GM12891 (cell line): Measurements from ENCODE around the gene MDN1.

Experiments used
- DNase-seq: peaks from one replicate; pipeline ENCODE4 v3.0.0; 2011; ENCODE audit warnings: low spot score; ENCODE audit not compliant: insufficient read length
- FAIRE-seq: peaks from 2 replicates; lab custom pipeline; 2011; peaks lifted over from hg19 to GRCh38; lab: Jason Lieb, UNC
- PAX5 ChIP-seq: IDR thresholded peaks from 2 replicates; pipeline ENCODE4 v1.6.1; 2011; ENCODE audit warnings: low read length, moderate library complexity, mild to moderate bottlenecking; ENCODE audit not compliant: insufficient read depth, severe bottlenecking
- POLR2A ChIP-seq: IDR thresholded peaks from 2 replicates; pipeline ENCODE4 v1.6.1; 2011; ENCODE audit warnings: low read depth, low read length, control low read depth
- POLR2AphosphoS5 ChIP-seq: IDR thresholded peaks from 2 replicates; pipeline ENCODE4 v1.6.1; 2011; ENCODE audit warnings: low read depth, low read length, control low read depth
- POU2F2 ChIP-seq: IDR thresholded peaks from 2 replicates; pipeline ENCODE4 v1.6.1; 2011; ENCODE audit warnings: low read depth, mild to moderate bottlenecking, control low read depth, low read length, moderate library complexity
- SPI1 ChIP-seq: IDR thresholded peaks from 2 replicates; pipeline ENCODE4 v1.6.1; 2011; ENCODE audit warnings: low read depth, low read length, control low read depth
- TAF1 ChIP-seq: IDR thresholded peaks from 2 replicates; pipeline ENCODE4 v1.6.1; 2011; ENCODE audit warnings: low read depth, low read length, control low read depth

The MDN1 gene

GRCh38 chr6:89616531-89616930 lies 203.1 kb downstream of the MDN1 start:
- TF ChIP-seq PAX5 (no peak), TAF1 (no peak), POU2F2 (no peak), SPI1 (no peak)
- no peak for DNase-seq
- no peak for FAIRE-seq

- no peak for TF ChIP-seq SPI1
- no peak for TF ChIP-seq TAF1
- TF ChIP-seq POU2F2: no peak
- FAIRE-seq (no peak), DNase-seq (no peak)
These were observed 203.7 kb downstream of the MDN1 start for GRCh38 chr6:89615882-89616281.

GRCh38 chr6:89613790-89614189 lies 205.8 kb downstream of the MDN1 start:
- no peak for DNase-seq
- no peak for FAIRE-seq
- TF ChIP-seq PAX5: no peak

- no peak for TF ChIP-seq SPI1
- TF ChIP-seq POLR2A: no peak
- no peak for TF ChIP-seq TAF1
- TF ChIP-seq POU2F2: no peak
- no peak for TF ChIP-seq PAX5
- no peak for TF ChIP-seq POLR2AphosphoS5
- FAIRE-seq: no peak
- DNase-seq: no peak
These were observed 207.5 kb downstream of the MDN1 start for GRCh38 chr6:89612121-89612520.

GRCh38 chr6:89611666-89612065 lies 207.9 kb downstream of the MDN1 start:
- peak; percentile 33 for FAIRE-seq
- no peak for DNase-seq
- TF ChIP-seq SPI1: no peak

GRCh38 chr6:89610149-89610642 lies 209.4 kb downstream of the MDN1 start:
- TF ChIP-seq POLR2A: no peak
- no peak for TF ChIP-seq POLR2AphosphoS5
- TF ChIP-seq TAF1: no peak
- TF ChIP-seq POU2F2: no peak
- TF ChIP-seq SPI1: no peak
- TF ChIP-seq PAX5: no peak
- FAIRE-seq (peak; percentile 85), DNase-seq (peak; percentile 38)

- no peak for TF ChIP-seq PAX5
- no peak for TF ChIP-seq SPI1
- no peak for TF ChIP-seq POLR2A
- no peak for TF ChIP-seq TAF1
- TF ChIP-seq POLR2AphosphoS5: no peak
- TF ChIP-seq POU2F2: no peak
- no peak for FAIRE-seq
- DNase-seq: no peak
These were observed 213.7 kb downstream of the MDN1 start for GRCh38 chr6:89605861-89606260.

GRCh38 chr6:89604653-89605052 lies 214.9 kb downstream of the MDN1 start:
- no peak for DNase-seq
- FAIRE-seq: no peak
- TF ChIP-seq TAF1: no peak
- TF ChIP-seq POLR2A: no peak
- no peak for TF ChIP-seq POLR2AphosphoS5
- TF ChIP-seq SPI1: no peak
- no peak for TF ChIP-seq POU2F2
- no peak for TF ChIP-seq PAX5

- no peak for TF ChIP-seq POU2F2
- TF ChIP-seq SPI1: no peak
- no peak for TF ChIP-seq POLR2AphosphoS5
- no peak for TF ChIP-seq PAX5
- TF ChIP-seq TAF1: no peak
- no peak for TF ChIP-seq POLR2A
- FAIRE-seq: no peak
- no peak for DNase-seq
These were observed 217.4 kb downstream of the MDN1 start for GRCh38 chr6:89602166-89602565.

GRCh38 chr6:89599727-89600126 lies 219.9 kb downstream of the MDN1 start:
- TF ChIP-seq PAX5 (no peak), TAF1 (no peak), POLR2A (no peak), POU2F2 (no peak), POLR2AphosphoS5 (no peak), SPI1 (no peak)
- no peak for FAIRE-seq
- no peak for DNase-seq

GRCh38 chr6:89597988-89598387 lies 221.6 kb downstream of the MDN1 start:
- TF ChIP-seq SPI1: no peak
- no peak for TF ChIP-seq POLR2AphosphoS5
- TF ChIP-seq TAF1: no peak
- TF ChIP-seq POU2F2: no peak
- TF ChIP-seq POLR2A: no peak
- no peak for TF ChIP-seq PAX5
- DNase-seq (no peak), FAIRE-seq (peak; percentile 69)
